ENCODE measurements around the gene RHOA.
"Not testable (repeated sequence)": the region's sequence is repeated elsewhere in the genome, so short reads cannot be mapped to it uniquely, and the experiment has no call there.

- TF ChIP-seq EP300 (IDR thresholded peaks at IDR 0.05): not testable (repeated sequence)
- TF ChIP-seq, protein P1, sequence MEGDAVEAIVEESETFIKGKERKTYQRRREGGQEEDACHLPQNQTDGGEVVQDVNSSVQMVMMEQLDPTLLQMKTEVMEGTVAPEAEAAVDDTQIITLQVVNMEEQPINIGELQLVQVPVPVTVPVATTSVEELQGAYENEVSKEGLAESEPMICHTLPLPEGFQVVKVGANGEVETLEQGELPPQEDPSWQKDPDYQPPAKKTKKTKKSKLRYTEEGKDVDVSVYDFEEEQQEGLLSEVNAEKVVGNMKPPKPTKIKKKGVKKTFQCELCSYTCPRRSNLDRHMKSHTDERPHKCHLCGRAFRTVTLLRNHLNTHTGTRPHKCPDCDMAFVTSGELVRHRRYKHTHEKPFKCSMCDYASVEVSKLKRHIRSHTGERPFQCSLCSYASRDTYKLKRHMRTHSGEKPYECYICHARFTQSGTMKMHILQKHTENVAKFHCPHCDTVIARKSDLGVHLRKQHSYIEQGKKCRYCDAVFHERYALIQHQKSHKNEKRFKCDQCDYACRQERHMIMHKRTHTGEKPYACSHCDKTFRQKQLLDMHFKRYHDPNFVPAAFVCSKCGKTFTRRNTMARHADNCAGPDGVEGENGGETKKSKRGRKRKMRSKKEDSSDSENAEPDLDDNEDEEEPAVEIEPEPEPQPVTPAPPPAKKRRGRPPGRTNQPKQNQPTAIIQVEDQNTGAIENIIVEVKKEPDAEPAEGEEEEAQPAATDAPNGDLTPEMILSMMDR (IDR thresholded peaks at IDR 0.05): not testable (repeated sequence)
Measured at GRCh38 chr3:49328350-49328749, 83.4 kb downstream of the RHOA start.

Measured in tibial nerve (tissue), 4 donors.